Stomach smooth muscle (tissue), 2 donors: Measurements from ENCODE around the gene EHD2.
"Not testable (repeated sequence)": the region's sequence is repeated elsewhere in the genome, so short reads cannot be mapped to it uniquely, and the experiment has no call there.

Experiments
- H3K27ac ChIP-seq: one replicate; pipeline ENCODE4 v1.7.0; 2013; ENCODE audit warnings: mild to moderate bottlenecking, low read length, inconsistent platforms
- H3K27me3 ChIP-seq, 2 donors: one replicate each; pipeline ENCODE4 v1.7.0; 2013; ENCODE audit warnings: low read length in 2 of 2; ENCODE audit not compliant: insufficient read depth in 2 of 2, control insufficient read depth in 1 of 2
- H3K36me3 ChIP-seq, 2 donors: one replicate each; pipeline ENCODE4 v1.7.0; 2013; ENCODE audit warnings: low read length in 2 of 2; ENCODE audit not compliant: control insufficient read depth in 2 of 2, insufficient read depth in 2 of 2
- H3K4me1 ChIP-seq: one replicate; pipeline ENCODE4 v1.7.0; 2013; ENCODE audit warnings: low read length; ENCODE audit not compliant: control insufficient read depth, insufficient read depth
- H3K4me3 ChIP-seq, 2 donors: one replicate each; pipeline ENCODE4 v1.7.0; 2013; ENCODE audit warnings: low read length in 2 of 2
- H3K9ac ChIP-seq, 2 donors: one replicate each; pipeline ENCODE4 v1.7.0; 2013; ENCODE audit warnings: low read length in 2 of 2, mild to moderate bottlenecking in 1 of 2
- H3K9me3 ChIP-seq, 2 donors: one replicate each; pipeline ENCODE4 v1.7.0; 2013; ENCODE audit warnings: low read length in 2 of 2; ENCODE audit not compliant: control insufficient read depth in 2 of 2
- donor health status: healthy.
- donor health status: Pancreatic carcinoma.

EHD2 gene

DNA sequence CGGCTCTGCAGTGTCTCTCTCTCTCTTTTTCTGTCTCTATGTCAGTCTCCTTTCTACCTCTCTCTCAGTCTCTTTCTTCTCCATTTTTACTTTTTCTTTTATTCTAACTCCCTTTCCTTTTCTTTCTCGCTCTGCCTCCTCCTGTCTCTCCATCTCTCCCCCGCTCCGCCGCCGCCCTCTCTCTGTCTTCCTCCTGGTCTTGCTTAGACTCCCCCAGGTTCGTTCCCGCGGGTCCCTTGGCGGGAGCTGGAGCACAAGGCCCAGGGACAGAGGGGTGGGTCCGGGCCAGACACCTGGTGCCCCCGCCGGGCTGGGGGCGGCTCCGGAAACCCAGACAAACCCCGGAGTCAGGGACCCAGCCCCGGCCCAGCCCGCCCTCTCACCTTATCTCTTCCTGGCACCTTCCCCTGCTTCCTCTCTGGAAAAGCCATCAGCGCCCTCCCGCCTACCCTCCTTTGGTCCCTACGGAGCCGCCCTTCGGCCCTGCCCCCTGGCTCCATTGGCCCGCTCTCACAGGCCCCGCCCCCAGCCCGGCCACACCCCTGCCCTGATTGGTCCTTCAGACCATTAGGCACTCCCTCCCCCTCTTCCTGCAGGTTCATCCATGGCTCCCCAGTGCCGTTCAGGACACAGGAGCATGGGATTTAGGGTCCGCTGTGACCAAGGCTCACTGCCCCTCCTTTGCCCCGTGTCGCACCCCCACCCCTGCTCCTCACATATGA lies 16.7 kb downstream of the EHD2 start:
- Histone ChIP-seq H3K4me1 (peaks cover 29% of the 10 kb centered on the region), H3K27ac (peak overlapping the region; percentile 85), H3K27me3 (no peaks in the 10 kb centered on the region), H3K36me3 (peaks cover 30 to 32% of the 10 kb centered on the region in 2 donors), H3K9ac (no peak overlapping the region), H3K4me3 (peak overlapping the region in 1 of 2 donors; percentile 40), H3K9me3 (no peaks in the 10 kb centered on the region)

GRCh38 chr19:47730521-47730889 lies 17.3 kb downstream of the EHD2 start:
- H3K9ac ChIP-seq = no peak overlapping the region
- H3K27ac ChIP-seq = peak overlapping the region; percentile 85
- no peak overlapping the region for H3K4me3 ChIP-seq
- peaks cover 34 to 36% of the 10 kb centered on the region in 2 donors for H3K36me3 ChIP-seq
- H3K4me1 ChIP-seq = peaks cover 27% of the 10 kb centered on the region
- H3K27me3 ChIP-seq = no peaks in the 10 kb centered on the region
- no peaks in the 10 kb centered on the region for H3K9me3 ChIP-seq

DNA sequence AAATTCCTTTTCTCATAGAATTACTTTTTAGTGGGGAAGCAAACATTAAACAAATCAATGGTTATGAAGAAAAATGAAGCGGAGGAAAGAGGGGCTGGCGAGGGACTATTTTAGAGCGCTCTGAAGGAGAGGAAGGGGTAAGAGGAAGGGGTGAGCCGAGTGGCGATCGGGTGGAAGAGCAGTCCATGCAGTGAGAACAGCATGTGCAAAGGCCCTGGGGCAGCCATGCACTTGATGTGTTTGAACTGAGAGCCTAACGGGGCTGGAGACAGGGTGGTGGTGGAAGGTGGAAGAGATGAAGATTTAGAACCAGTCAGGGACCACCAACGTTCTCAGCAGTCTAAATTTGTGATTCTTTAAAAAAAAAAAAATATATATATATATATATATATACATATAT lies 17.7 kb downstream of the EHD2 start:
- no peaks in the 10 kb centered on the region for H3K9me3 ChIP-seq
- H3K36me3 ChIP-seq = peaks cover 30 to 33% of the 10 kb centered on the region in 2 donors
- H3K27ac ChIP-seq = peak overlapping the region; percentile 85
- H3K4me1 ChIP-seq = peaks cover 24% of the 10 kb centered on the region
- no peak overlapping the region for H3K9ac ChIP-seq
- no peak overlapping the region for H3K4me3 ChIP-seq
- no peaks in the 10 kb centered on the region for H3K27me3 ChIP-seq

GRCh38 chr19:47735131-47735530 lies 21.9 kb downstream of the EHD2 start:
- peaks cover 3% of the 10 kb centered on the region for H3K4me1 ChIP-seq
- no peak overlapping the region for H3K4me3 ChIP-seq
- no peak overlapping the region for H3K9ac ChIP-seq
- H3K9me3 ChIP-seq = no peaks in the 10 kb centered on the region
- no peak overlapping the region for H3K27ac ChIP-seq
- no peaks in the 10 kb centered on the region for H3K27me3 ChIP-seq
- H3K36me3 ChIP-seq = peaks cover 26 to 28% of the 10 kb centered on the region in 2 donors

GRCh38 chr19:47740866-47741519 lies 27.8 kb downstream of the EHD2 start:
- Histone ChIP-seq H3K4me1 (peaks cover 21% of the 10 kb centered on the region), H3K27ac (no peak overlapping the region), H3K9ac (no peak overlapping the region), H3K27me3 (no peaks in the 10 kb centered on the region), H3K9me3 (no peaks in the 10 kb centered on the region), H3K4me3 (no peak overlapping the region), H3K36me3 (peaks cover 14 to 26% of the 10 kb centered on the region in 2 donors)

DNA sequence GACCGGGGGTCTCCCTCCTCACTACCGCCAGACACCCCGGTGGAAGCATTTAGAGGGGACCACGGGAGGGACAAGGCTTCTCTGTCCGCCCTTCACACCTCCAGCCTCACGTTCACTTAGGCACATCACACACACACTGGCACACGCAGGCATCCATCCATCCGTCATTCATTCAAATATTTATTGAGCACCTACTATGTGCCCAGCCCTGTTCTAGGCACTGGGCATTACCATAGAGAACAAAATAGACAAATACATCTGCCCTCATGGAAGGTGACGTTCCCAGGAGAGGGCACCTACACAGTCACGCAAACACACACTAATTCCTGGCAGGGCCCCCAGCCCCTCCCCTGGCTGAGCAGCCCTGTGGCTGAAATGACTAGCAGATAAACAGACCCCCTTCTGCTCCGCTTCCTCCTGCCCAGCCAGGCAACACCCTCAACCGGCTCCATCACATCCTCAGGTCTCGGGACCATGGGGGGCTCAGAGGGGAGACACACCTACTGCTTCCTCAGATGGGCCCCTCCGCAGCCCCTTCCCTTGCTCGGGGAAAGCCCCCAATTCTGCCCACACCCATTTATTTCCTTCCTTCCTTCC lies 28.4 kb downstream of the EHD2 start:
- no peak overlapping the region for H3K27ac ChIP-seq
- peaks cover 12 to 21% of the 10 kb centered on the region in 2 donors for H3K36me3 ChIP-seq
- H3K4me1 ChIP-seq = peaks cover 28% of the 10 kb centered on the region
- no peaks in the 10 kb centered on the region for H3K27me3 ChIP-seq
- no peak overlapping the region for H3K9ac ChIP-seq
- no peak overlapping the region for H3K4me3 ChIP-seq
- no peaks in the 10 kb centered on the region for H3K9me3 ChIP-seq

DNA sequence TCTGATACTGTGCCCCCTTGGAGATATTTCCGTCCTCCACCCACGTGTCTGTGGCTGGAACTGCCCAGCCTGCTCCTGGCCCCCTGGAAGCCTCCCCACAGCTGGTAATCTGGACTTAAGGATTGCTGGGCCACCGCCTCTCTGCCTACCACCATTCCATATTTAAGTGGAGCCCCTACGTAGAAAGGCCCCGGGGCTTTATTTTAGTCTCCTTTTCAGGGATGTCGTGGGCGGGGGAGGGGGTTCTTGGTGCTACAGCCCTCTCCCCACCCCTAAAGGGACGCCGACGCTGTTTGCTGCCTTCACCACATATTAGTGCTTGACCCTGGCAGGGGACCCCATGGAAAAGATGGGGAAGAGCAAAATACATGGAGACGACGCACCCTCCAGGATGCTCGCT lies 29.4 kb downstream of the EHD2 start:
- H3K27ac ChIP-seq = peak overlapping the region; percentile 97
- peaks cover 35% of the 10 kb centered on the region for H3K4me1 ChIP-seq
- H3K9me3 ChIP-seq = no peaks in the 10 kb centered on the region
- H3K27me3 ChIP-seq = no peaks in the 10 kb centered on the region
- H3K4me3 ChIP-seq = peak overlapping the region in 1 of 2 donors; percentile 69
- H3K36me3 ChIP-seq = peaks cover 19 to 24% of the 10 kb centered on the region in 2 donors
- H3K9ac ChIP-seq = peak overlapping the region; percentile 68

GRCh38 chr19:47745010-47745901 lies 32.0 kb downstream of the EHD2 start, which contains the start of gene NOP53:
Gene NOP53, plus strand, starts transcription at chr19:47745546. Its CDS starts 14 bp downstream, at chr19:47745560.
- Histone ChIP-seq H3K9ac (peak within 1 kb of the TSS; percentile 76 to 79), H3K4me1 (peaks cover 37% of the 10 kb centered on the region), H3K4me3 (peak within 1 kb of the TSS; percentile 66 to 85), H3K27ac (peak within 1 kb of the TSS; percentile 87), H3K9me3 (no peaks in the 10 kb centered on the region), H3K36me3 (peaks cover 30 to 33% of the 10 kb centered on the region in 2 donors), H3K27me3 (no peaks in the 10 kb centered on the region)

DNA sequence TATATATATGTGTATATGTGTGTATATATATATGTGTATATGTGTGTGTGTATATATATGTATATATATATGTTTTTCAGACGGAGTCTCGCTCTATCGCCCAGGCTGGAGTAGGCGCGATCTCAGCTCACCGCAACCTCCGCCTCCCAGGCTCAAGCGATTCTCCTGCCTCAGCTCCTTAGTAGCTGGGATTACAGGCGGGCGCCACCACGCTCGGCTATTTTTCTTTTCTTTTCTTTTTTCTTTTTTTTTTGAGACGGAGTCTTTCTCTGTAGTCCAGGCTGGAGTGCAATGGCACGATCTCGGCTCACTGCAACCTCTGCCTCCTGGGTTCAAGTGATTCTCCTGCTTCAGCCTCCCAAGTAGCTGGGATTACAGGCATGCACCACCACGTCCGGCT lies 32.9 kb downstream of the EHD2 start:
- H3K27ac ChIP-seq = not testable (repeated sequence)
- peak overlapping the region in 1 of 2 donors; percentile 33 for H3K9ac ChIP-seq

GRCh38 chr19:47749326-47749725 lies 36.1 kb downstream of the EHD2 start:
- H3K4me3 ChIP-seq = no peak overlapping the region
- peaks cover 52 to 59% of the 10 kb centered on the region in 2 donors for H3K36me3 ChIP-seq
- no peaks in the 10 kb centered on the region for H3K9me3 ChIP-seq
- peaks cover 16% of the 10 kb centered on the region for H3K4me1 ChIP-seq
- H3K27ac ChIP-seq = no peak overlapping the region
- no peaks in the 10 kb centered on the region for H3K27me3 ChIP-seq
- H3K9ac ChIP-seq = no peak overlapping the region

More for the DNA sequence above, 32.9 kb downstream of the EHD2 start:
- peak overlapping the region; percentile 66 to 85 for H3K4me3 ChIP-seq
- H3K36me3 ChIP-seq = peaks cover 37% of the 10 kb centered on the region in 2 donors
- H3K27me3 ChIP-seq, H3K9me3 ChIP-seq: not testable (repeated sequence)
- H3K4me1 ChIP-seq = peaks cover 37% of the 10 kb centered on the region
